GM21723 (cell line): ENCODE results near the gene TRIM38.
"Not testable (repeated sequence)": the region's sequence is repeated elsewhere in the genome, so short reads cannot be mapped to it uniquely, and the experiment has no call there.

Experiments used
- ATAC-seq: cut with Tn5 transposase; IDR thresholded peaks from one replicate; pipeline ENCODE4 v1.9.1; 2021; ENCODE audit warnings: mild to moderate bottlenecking, moderate library complexity; ENCODE audit not compliant: unreplicated experiment

TRIM38 gene

GRCh38 chr6:25939593-25939992, 23.0 kb upstream of the TRIM38 start:
- no peak for ATAC-seq

- no peak for ATAC-seq
Measured at GRCh38 chr6:25942561-25943147, 19.9 kb upstream of the TRIM38 start.

- ATAC-seq: no peak
Measured at GRCh38 chr6:25943887-25944286, 18.7 kb upstream of the TRIM38 start.

- peak; percentile 95 for ATAC-seq
Measured at GRCh38 chr6:25944688-25945574, 17.7 kb upstream of the TRIM38 start.

- ATAC-seq: not testable (repeated sequence)
Measured at GRCh38 chr6:25945738-25946137, 16.9 kb upstream of the TRIM38 start.

GRCh38 chr6:25946631-25947030, 16.0 kb upstream of the TRIM38 start:
- no peak for ATAC-seq

GRCh38 chr6:25947492-25947891, 15.1 kb upstream of the TRIM38 start:
- ATAC-seq: not testable (repeated sequence)

GRCh38 chr6:25949695-25950094, 12.9 kb upstream of the TRIM38 start:
- no peak for ATAC-seq

GRCh38 chr6:25950297-25950696, 12.3 kb upstream of the TRIM38 start:
- ATAC-seq: no peak

GRCh38 chr6:25951296-25952032, 11.1 kb upstream of the TRIM38 start:
- no peak for ATAC-seq

GRCh38 chr6:25952535-25952934, 10.1 kb upstream of the TRIM38 start:
- no peak for ATAC-seq

GRCh38 chr6:25953733-25954132, 8.9 kb upstream of the TRIM38 start:
- ATAC-seq: no peak

GRCh38 chr6:25954756-25955155, 7.8 kb upstream of the TRIM38 start:
- ATAC-seq: no peak

- no peak for ATAC-seq
Measured at GRCh38 chr6:25956226-25956625, 6.4 kb upstream of the TRIM38 start.

- no peak for ATAC-seq
Measured at GRCh38 chr6:25958700-25959162, 3.9 kb upstream of the TRIM38 start.

- no peak for ATAC-seq
Measured at GRCh38 chr6:25959890-25960536, 2.6 kb upstream of the TRIM38 start.

GRCh38 chr6:25960734-25961133, 1.9 kb upstream of the TRIM38 start:
- no peak for ATAC-seq

- no peak for ATAC-seq
Measured at GRCh38 chr6:25961619-25962148, 918 bp upstream of the TRIM38 start.

GRCh38 chr6:25963426-25964123, 973 bp downstream of the TRIM38 start:
- ATAC-seq: no peak

- ATAC-seq: no peak
Measured at GRCh38 chr6:25965058-25965457, 2.5 kb downstream of the TRIM38 start.
